ENCODE measurements around the gene MCOLN3.

MCOLN3 gene

DNA sequence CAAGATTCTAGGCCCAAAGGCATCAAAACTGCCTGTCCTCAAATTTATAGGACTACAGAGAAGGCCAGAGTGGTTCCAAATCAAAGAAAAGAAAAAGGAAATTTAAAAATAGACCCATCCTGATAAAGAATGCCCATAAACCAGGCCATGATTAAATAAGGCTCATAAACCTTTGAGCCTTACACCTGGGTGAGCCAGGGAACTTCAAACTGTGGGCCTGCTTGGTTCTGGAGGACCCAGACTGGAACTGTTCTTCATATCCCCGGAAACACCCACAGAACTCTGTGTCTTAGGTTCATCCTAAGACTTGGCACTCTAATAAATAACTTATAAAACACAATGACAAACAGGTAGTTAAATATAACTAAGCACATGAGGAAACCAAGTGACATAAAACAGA, 80.2 kb downstream of the MCOLN3 start:
- H3K27me3 ChIP-seq (ENCODE audit: insufficient read depth, low read length), result no peaks in the 10 kb centered on the region
- H3K36me3 ChIP-seq (ENCODE audit: insufficient read depth, low read length), result no peaks in the 10 kb centered on the region
- no peak overlapping the region for H2AFZ ChIP-seq (ENCODE audit: low read length, unreplicated experiment)
- no peaks in the 10 kb centered on the region for H3K79me2 ChIP-seq (ENCODE audit: control insufficient read depth, insufficient read depth, low read length, unreplicated experiment)
- no peak overlapping the region for H3K4me3 ChIP-seq (ENCODE audit: low read depth, low read length)
- no peak overlapping the region for H3K27ac ChIP-seq (ENCODE audit: low read depth, low read length)
- peaks cover 19% of the 10 kb centered on the region for H3K4me1 ChIP-seq (ENCODE audit: control insufficient read depth, insufficient read depth, low read length, unreplicated experiment)
